ENCODE results near the gene MBOAT7. TPM values are rescaled to one million over a fixed set of nuclear protein-coding genes. Genes with fewer than 3 reads are reported as not detected.
A peak's percentile ranks its signal among the peaks of the same experiment; 100 is the strongest.

The MBOAT7 gene
- total RNA-seq, 4 donors from 2014 or later, result 85.8 to 370 (median 245) TPM

DNA sequence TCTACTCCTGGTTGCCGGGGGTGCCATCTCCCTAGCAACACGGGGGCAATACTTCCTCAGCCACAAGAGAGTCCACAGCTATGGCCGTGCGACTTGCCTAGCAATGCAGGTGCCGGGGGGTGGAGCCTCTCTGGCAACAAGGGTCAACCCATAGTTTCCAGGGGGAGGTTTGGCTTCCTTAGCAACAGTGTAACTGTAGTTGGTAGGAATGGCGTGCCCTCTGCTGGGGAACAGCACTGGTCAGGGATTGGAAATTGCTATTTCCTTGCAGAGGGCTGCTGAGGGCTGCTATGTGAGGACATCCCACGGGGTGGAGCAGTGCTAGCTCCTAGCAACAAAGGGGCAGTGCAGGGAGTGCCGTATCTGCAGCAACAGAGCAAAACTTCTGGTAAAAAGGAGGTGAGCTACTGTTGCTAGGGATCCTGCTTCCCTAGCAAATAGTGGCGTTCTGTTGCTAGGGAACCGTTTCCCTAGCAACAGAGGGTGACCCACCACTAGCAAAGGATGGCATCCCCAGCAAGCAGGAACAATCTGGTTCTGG lies 9.4 kb downstream of the MBOAT7 start:
- Histone ChIP-seq H3K4me1 (no peaks in the 10 kb centered on the region), H3K36me3 (peaks cover 0 to 60% (median 0%) of the 10 kb centered on the region in 3 donors), H3K4me3 (no peak overlapping the region), H3K27ac (no peak overlapping the region), H3K9me3 (no peaks in the 10 kb centered on the region), H3K27me3 (no peaks in the 10 kb centered on the region)
- no peak for TF ChIP-seq POLR2A (IDR thresholded peaks at IDR 0.05)
- TF ChIP-seq, protein P1, sequence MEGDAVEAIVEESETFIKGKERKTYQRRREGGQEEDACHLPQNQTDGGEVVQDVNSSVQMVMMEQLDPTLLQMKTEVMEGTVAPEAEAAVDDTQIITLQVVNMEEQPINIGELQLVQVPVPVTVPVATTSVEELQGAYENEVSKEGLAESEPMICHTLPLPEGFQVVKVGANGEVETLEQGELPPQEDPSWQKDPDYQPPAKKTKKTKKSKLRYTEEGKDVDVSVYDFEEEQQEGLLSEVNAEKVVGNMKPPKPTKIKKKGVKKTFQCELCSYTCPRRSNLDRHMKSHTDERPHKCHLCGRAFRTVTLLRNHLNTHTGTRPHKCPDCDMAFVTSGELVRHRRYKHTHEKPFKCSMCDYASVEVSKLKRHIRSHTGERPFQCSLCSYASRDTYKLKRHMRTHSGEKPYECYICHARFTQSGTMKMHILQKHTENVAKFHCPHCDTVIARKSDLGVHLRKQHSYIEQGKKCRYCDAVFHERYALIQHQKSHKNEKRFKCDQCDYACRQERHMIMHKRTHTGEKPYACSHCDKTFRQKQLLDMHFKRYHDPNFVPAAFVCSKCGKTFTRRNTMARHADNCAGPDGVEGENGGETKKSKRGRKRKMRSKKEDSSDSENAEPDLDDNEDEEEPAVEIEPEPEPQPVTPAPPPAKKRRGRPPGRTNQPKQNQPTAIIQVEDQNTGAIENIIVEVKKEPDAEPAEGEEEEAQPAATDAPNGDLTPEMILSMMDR (IDR thresholded peaks at IDR 0.05), result peak in 4 of 6 experiments; percentile 18 to 67 (median 62)
- peak in 2 of 3 donors; percentile 70 to 72 for DNase-seq

DNA sequence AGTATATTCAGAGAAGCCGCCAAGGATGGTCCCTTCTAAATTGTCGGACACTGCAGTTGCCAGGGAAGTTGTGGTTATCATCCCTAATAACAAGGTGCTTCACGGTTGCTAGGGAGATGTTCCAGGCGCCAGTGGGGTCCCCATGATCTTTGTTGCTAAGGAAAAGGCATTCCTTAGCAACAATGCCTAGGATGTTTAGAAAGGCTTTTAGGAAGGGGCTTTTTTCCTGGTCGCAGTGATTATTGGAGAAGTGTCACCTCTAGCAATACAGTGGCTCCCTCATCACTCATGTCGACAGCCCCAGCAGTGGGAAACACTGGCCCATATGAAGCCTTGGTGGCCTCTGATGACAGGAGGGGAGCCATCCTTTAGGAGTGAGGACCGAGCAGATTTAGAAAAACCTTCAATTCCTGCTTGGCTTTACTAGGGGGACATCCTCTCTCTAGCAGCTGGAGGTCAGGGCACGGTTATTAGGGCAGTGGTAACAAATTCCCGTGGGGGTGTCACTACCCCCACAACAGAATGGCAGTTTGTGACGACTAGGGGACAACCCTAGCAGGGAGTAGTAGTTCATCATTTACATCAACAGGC lies 10.0 kb downstream of the MBOAT7 start:
- no peak overlapping the region for H3K4me3 ChIP-seq
- TF ChIP-seq, protein P1 (IDR thresholded peaks at IDR 0.05), result no peak
- no peak for TF ChIP-seq POLR2A (IDR thresholded peaks at IDR 0.05)
- no peaks in the 10 kb centered on the region for H3K27me3 ChIP-seq
- H3K27ac ChIP-seq, result no peak overlapping the region
- peaks cover 0 to 60% (median 0%) of the 10 kb centered on the region in 3 donors for H3K36me3 ChIP-seq
- DNase-seq, result no peak
- no peaks in the 10 kb centered on the region for H3K9me3 ChIP-seq
- no peaks in the 10 kb centered on the region for H3K4me1 ChIP-seq

DNA sequence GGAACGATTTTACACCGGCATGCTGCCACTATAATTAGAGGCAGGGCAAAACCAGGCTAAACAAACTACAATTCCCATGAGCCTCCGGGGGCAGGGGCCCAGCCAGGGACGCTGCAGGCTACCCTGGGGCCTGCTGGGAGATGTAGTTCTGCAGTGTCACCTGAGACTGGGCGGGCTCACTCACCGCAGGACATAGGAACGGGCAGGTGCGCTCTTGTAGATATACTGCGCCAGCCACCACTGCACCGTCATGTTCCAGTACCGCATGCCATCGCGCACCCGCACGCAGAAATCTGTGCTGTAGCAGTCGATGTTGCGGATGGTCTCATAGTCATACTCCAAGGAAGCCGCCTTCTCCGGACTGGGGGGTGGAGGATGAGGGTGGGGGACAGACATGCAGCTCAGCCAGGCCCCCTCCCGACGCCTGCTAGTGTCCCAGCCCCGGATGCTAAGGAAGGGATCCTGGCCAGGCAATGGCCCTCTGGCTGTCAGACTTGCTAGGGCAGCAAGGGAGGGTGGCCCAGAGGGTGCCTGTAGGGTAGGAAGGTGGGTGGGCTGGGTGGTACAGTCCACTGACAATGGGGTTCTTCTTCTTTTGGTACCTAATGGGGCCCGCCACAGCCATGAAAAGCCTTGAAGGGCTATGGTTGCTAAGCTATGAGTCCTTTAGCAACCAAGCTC lies 10.7 kb downstream of the MBOAT7 start:
- H3K4me1 ChIP-seq, result no peaks in the 10 kb centered on the region
- peaks cover 0 to 58% (median 0%) of the 10 kb centered on the region in 3 donors for H3K36me3 ChIP-seq
- no peak overlapping the region for H3K4me3 ChIP-seq
- no peak for DNase-seq
- H3K9me3 ChIP-seq, result no peaks in the 10 kb centered on the region
- H3K27me3 ChIP-seq, result no peaks in the 10 kb centered on the region
- no peak overlapping the region for H3K27ac ChIP-seq
- no peak for TF ChIP-seq POLR2A (IDR thresholded peaks at IDR 0.05)
- TF ChIP-seq, protein P1 (IDR thresholded peaks at IDR 0.05), result no peak

DNA sequence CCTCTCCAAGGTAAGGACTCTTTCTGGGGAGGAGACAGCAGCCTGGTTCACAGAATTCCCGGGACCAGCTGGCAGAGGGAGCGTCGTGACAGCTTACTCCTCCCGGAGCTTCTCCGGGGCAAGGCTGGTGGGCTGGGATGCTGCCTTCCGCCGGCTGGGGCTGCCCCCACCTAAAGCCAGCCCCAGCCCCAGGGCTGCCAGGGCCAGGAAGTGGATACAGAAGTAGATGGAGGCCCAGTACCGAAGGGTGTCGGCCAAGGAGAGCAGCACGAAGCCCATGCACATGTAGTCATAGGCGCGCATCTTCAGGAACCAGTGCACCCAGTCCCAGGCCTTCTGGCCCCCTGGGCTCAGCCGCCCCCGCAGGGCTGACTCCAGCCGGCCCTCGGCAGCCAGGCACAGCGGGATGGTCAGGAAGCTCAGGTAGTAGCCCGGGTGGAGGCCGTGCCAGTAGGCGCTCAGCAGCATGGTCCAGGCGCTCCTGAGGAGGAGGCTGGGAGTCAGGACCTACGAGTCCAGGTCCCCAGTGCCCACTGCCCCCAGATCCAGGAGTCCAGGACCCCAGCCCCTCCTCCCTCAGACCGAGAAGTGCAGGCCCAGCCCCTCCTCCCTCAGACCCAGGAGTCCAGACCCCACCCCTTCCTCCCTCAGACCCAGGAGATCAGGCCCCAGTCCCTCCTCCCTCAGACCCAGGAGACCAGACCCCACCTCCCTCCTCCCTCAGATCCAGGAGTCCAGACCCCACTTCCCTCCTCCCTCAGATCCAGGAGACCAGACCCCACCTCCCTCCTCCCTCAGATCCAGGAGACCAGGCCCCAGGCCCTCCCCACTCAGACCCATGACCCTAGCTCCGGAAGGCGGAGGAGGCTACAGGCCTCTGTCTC lies 15.2 kb downstream of the MBOAT7 start:
- Histone ChIP-seq H3K27ac (peak overlapping the region in 1 of 4 donors; percentile 9), H3K27me3 (no peaks in the 10 kb centered on the region), H3K9me3 (no peaks in the 10 kb centered on the region), H3K4me1 (peaks cover 0 to 6% (median 4%) of the 10 kb centered on the region in 4 donors), H3K4me3 (no peak overlapping the region), H3K36me3 (peaks cover 0 to 28% (median 0%) of the 10 kb centered on the region in 3 donors)
- TF ChIP-seq POLR2A (IDR thresholded peaks at IDR 0.05), result no peak
- TF ChIP-seq, protein P1 (IDR thresholded peaks at IDR 0.05), result no peak
- peak in 1 of 3 donors; percentile 43 for DNase-seq

DNA sequence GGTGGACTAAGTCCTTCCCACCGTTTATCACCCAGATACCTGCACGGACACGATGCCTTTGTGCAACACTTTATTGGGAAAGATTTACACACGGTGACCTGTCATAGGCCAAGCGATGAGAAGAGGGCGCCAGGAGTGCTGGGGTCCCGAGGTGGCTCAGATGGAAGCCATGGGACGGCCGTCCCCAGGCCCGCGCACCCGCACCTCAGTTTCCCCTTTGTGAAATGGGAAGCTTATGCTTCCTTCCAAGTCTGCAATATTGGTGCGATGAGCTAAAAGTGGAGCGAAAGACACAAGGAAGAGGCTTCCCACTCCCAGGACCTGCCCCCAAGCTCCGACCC lies 16.1 kb downstream of the MBOAT7 start:
- TF ChIP-seq, protein P1 (IDR thresholded peaks at IDR 0.05), result no peak
- no peak for TF ChIP-seq POLR2A (IDR thresholded peaks at IDR 0.05)
- Histone ChIP-seq H3K4me1 (peaks cover 0 to 6% (median 5%) of the 10 kb centered on the region in 4 donors), H3K36me3 (peaks cover 0 to 23% (median 0%) of the 10 kb centered on the region in 3 donors), H3K27ac (peak overlapping the region in 2 of 4 donors; percentile 81 to 85), H3K27me3 (no peaks in the 10 kb centered on the region), H3K4me3 (peak overlapping the region in 2 of 4 donors; percentile 59 to 65), H3K9me3 (no peaks in the 10 kb centered on the region)
- no peak for DNase-seq

All from Peyer's patch (tissue), 4 donors.